K562 (cell line): ENCODE measurements around the gene AOC3. TPM values are rescaled to one million over a fixed set of nuclear protein-coding genes. Genes with fewer than 3 reads are reported as not detected.

Source experiments
- BMI1 ChIP-seq: fragments of 150-350 bp; IDR thresholded peaks from 2 replicates; pipeline ENCODE4 v1.6.1; 2014; ENCODE audit warnings: low read length
- CBFB ChIP-seq: sonication (generic); formaldehyde crosslinking; IDR thresholded peaks from 2 replicates; pipeline ENCODE4 v1.4.0; 2020; ENCODE audit warnings: mild to moderate bottlenecking, missing genetic modification reagents
- CCAR2 ChIP-seq: fragments of 200-400 bp; formaldehyde crosslinking; IDR thresholded peaks from 2 replicates; pipeline ENCODE4 v1.6.1; 2017; ENCODE audit warnings: mild to moderate bottlenecking, low read depth, low read length
- CREM ChIP-seq: IDR thresholded peaks from 2 replicates; pipeline ENCODE4 v1.6.1; 2014; ENCODE audit warnings: antibody characterized with exemption, low read depth
- EGR1 ChIP-seq: fragments of 450-650 bp; conservative IDR thresholded peaks from 2 replicates; pipeline ENCODE4 v1.6.1; 2017; ENCODE audit warnings: mild to moderate bottlenecking
- HNRNPL ChIP-seq: fragments of 200-400 bp; formaldehyde crosslinking; IDR thresholded peaks from 2 replicates; pipeline ENCODE4 v1.6.1; 2017; ENCODE audit warnings: low read depth, mild to moderate bottlenecking, low read length
- HOXB6 ChIP-seq: fragments of 250-450 bp; sonication (Bioruptor Pico); IDR thresholded peaks from 2 replicates; pipeline ENCODE4 v1.5.1; 2022; ENCODE audit warnings: mild to moderate bottlenecking, borderline replicate concordance
- ILK ChIP-seq: fragments of 450-650 bp; IDR thresholded peaks from 2 replicates; pipeline ENCODE4 v1.6.1; 2016; ENCODE audit warnings: missing genetic modification characterization, low read depth, mild to moderate bottlenecking, missing compliant biosample characterization, moderate library complexity, borderline replicate concordance
- JUNB ChIP-seq: fragments of 450-650 bp; formaldehyde crosslinking; conservative IDR thresholded peaks from 2 replicates; pipeline ENCODE4 v1.4.0; 2020; ENCODE audit warnings: mild to moderate bottlenecking
- KLF16 ChIP-seq: IDR thresholded peaks from 2 replicates; pipeline ENCODE4 v1.6.1; 2016; ENCODE audit warnings: antibody characterized with exemption
- MAFF ChIP-seq: IDR thresholded peaks from 2 replicates; pipeline ENCODE4 v1.6.1; 2012; ENCODE audit warnings: low read length, improper control_type of control experiment
- MAFK ChIP-seq: IDR thresholded peaks from 2 replicates; pipeline ENCODE4 v1.6.1; 2011; ENCODE audit warnings: low read length, improper control_type of control experiment
- MEIS2 ChIP-seq: fragments of 450-650 bp; IDR thresholded peaks from 2 replicates; pipeline ENCODE4 v1.6.1; 2014; ENCODE audit warnings: mild to moderate bottlenecking; ENCODE audit not compliant: partially characterized antibody
- MLX ChIP-seq, 2 experiments: fragments of 450-650 bp in 1 of 2; sonication (generic) in 1 of 2; formaldehyde crosslinking; conservative IDR thresholded peaks; 2 replicates each; pipeline versions ENCODE4 v1.4.0 to v1.8.1; 2020 to 2022; ENCODE audit warnings: mild to moderate bottlenecking in 1 of 2, missing genetic modification reagents in 1 of 2
- NCOA6 ChIP-seq: fragments of 450-650 bp; IDR thresholded peaks from 2 replicates; pipeline ENCODE4 v1.6.1; 2017; ENCODE audit warnings: mild to moderate bottlenecking
- RUNX1 ChIP-seq: sonication (generic); IDR thresholded peaks from 2 replicates; pipeline ENCODE4 v1.6.1; 2016; ENCODE audit warnings: antibody characterized with exemption, low read depth
- SIN3A ChIP-seq, 2 experiments: fragments of 150-350 bp in 1 of 2; IDR thresholded peaks; 2 replicates each; pipeline ENCODE4 v1.6.1; 2011 to 2016; ENCODE audit warnings: borderline replicate concordance in 2 of 2, low read depth in 2 of 2, low read length in 2 of 2, mild to moderate bottlenecking in 2 of 2, moderate library complexity in 2 of 2; ENCODE audit not compliant: control insufficient read depth in 1 of 2
- SIN3B ChIP-seq: fragments of 450-650 bp; IDR thresholded peaks from 2 replicates; pipeline ENCODE4 v1.6.1; 2017; ENCODE audit warnings: low read depth, mild to moderate bottlenecking, moderate library complexity
- STAT6 ChIP-seq: sonication (generic); formaldehyde crosslinking; IDR thresholded peaks from 2 replicates; pipeline ENCODE4 v1.8.1; 2023; ENCODE audit warnings: mild to moderate bottlenecking, missing genetic modification reagents
- TAF9B ChIP-seq: fragments of 450-650 bp; IDR thresholded peaks from 2 replicates; pipeline ENCODE4 v1.6.1; 2018; ENCODE audit warnings: mild to moderate bottlenecking; ENCODE audit not compliant: partially characterized antibody
- ZFP30 ChIP-seq: fragments of 250-450 bp; sonication (Bioruptor Pico); IDR thresholded peaks from 2 replicates; pipeline ENCODE4 v1.8.0; 2022; ENCODE audit warnings: moderate library complexity, mild to moderate bottlenecking, inconsistent platforms, borderline replicate concordance
- ZNF592 ChIP-seq: fragments of 450-650 bp; IDR thresholded peaks from 2 replicates; pipeline ENCODE4 v1.6.1; 2017; ENCODE audit warnings: antibody characterized with exemption, mild to moderate bottlenecking
- polyA plus RNA-seq, 8 experiments: library from polyadenylated mRNA; depleted of rRNA in 4 of 8; stranded (reverse) in 5 of 8; unstranded in 3 of 8; fragments of >200 nt; fragmentation: Nextera tagmentation in 2 of 8; fragmentation: Illumina TruSeq in 1 of 8; extraction: Ambion mirVana in 2 of 8; extraction: Trizol in 1 of 8; gene quantifications; 2 replicates each; pipeline versions ENCODE4 v1.2.1 to v1.2.3, GENCODE V29; 2011 to 2014; ENCODE audit warnings: inconsistent platforms in 1 of 8, missing spikeins in 1 of 8
- total RNA-seq, 7 experiments: library from RNA; depleted of rRNA in 6 of 7; stranded (reverse); fragments of >200 nt in 6 of 7; fragmentation: Illumina TruSeq in 2 of 7; extraction: Trizol in 2 of 7; gene quantifications; 2 replicates each; pipeline versions ENCODE4 v1.2.1 to v1.2.3, GENCODE V29; 2011 to 2021; ENCODE audit warnings: low replicate concordance in 1 of 7

The AOC3 gene
- total and polyA plus RNA-seq, 9 of the 15 experiments (the other 6 are each of a cell fraction or from before 2014, with no cell fraction given) = 0.09 to 0.42 (median 0.22) TPM; not detected in 3

- TF ChIP-seq ZNF592 (no peak), RUNX1 (peak; percentile 45; the same call in 1 of the 2 replicates), BMI1 (no peak), SIN3B (peak; percentile 96), MLX (CRISPR knock-in tag; conservative IDR thresholded peaks at IDR 0.05) (0 out of 4 replicates have a peak, but pooled peaks of 1 of the 2 experiments have one; percentile 62), KLF16 (no peak), MAFF (no peak), MEIS2 (no peak), STAT6 (peak; percentile 97), CBFB (0 out of 2 replicates have a peak, but pooled peaks have one; percentile 76), TAF9B (peak; percentile 75), ZFP30 (no peak), SIN3A (IDR thresholded peaks at IDR 0.05; ENCODE audit: borderline replicate concordance in 2 of 2, control insufficient read depth in 1 of 2, low read depth in 2 of 2, low read length in 2 of 2) (peak; percentile 89 to 91), CCAR2 (no peak), CREM (peak; percentile 98), EGR1 (no peak; the same call in 1 of the 2 replicates), NCOA6 (no peak), MAFK (no peak), JUNB (CRISPR knock-in tag) (no peak), ILK (no peak), HNRNPL (no peak), HOXB6 (CRISPR knock-in tag) (no peak)
These were observed 17.8 kb upstream of the AOC3 start, which contains the start of gene PSME3 (continued) for GRCh38 chr17:42832934-42833766.
